K562 (cell line): ENCODE measurements around the gene RASGEF1C. TPM values are rescaled to one million over a fixed set of nuclear protein-coding genes. Genes with fewer than 3 reads are reported as not detected.

Experiments used
- DMBX1 ChIP-seq: fragments of 250-450 bp; sonication (Bioruptor Pico); IDR thresholded peaks from 2 replicates; pipeline ENCODE4 v1.8.0; 2022; ENCODE audit warnings: inconsistent platforms, mild to moderate bottlenecking, moderate library complexity, borderline replicate concordance
- DNMT1 ChIP-seq: fragments of 450-650 bp; IDR thresholded peaks from 2 replicates; pipeline ENCODE4 v1.6.1; 2016; ENCODE audit warnings: antibody characterized with exemption, mild to moderate bottlenecking
- HDAC2 ChIP-seq: fragments of 450-650 bp; IDR thresholded peaks from 2 replicates; pipeline ENCODE4 v1.6.1; 2016; ENCODE audit warnings: mild to moderate bottlenecking
- HINFP ChIP-seq: fragments of 450-650 bp; conservative IDR thresholded peaks from 2 replicates; pipeline ENCODE4 v1.6.1; 2016; ENCODE audit warnings: missing genetic modification characterization, low read depth, mild to moderate bottlenecking, control low read depth, missing compliant biosample characterization
- HNRNPLL ChIP-seq: fragments of 200-400 bp; formaldehyde crosslinking; IDR thresholded peaks from 2 replicates; pipeline ENCODE4 v1.6.1; 2017; ENCODE audit warnings: low read length, low read depth, mild to moderate bottlenecking; ENCODE audit not compliant: poor library complexity, severe bottlenecking
- MGA ChIP-seq: fragments of 450-650 bp; IDR thresholded peaks from 2 replicates; pipeline ENCODE4 v1.6.1; 2016; ENCODE audit warnings: mild to moderate bottlenecking, moderate library complexity
- MLX ChIP-seq, 2 experiments: fragments of 450-650 bp in 1 of 2; sonication (generic) in 1 of 2; formaldehyde crosslinking; conservative IDR thresholded peaks; 2 replicates each; pipeline versions ENCODE4 v1.4.0 to v1.8.1; 2020 to 2022; ENCODE audit warnings: mild to moderate bottlenecking in 1 of 2, missing genetic modification reagents in 1 of 2
- RBM25 ChIP-seq: fragments of 200-400 bp; formaldehyde crosslinking; IDR thresholded peaks from 2 replicates; pipeline ENCODE4 v1.6.1; 2018; ENCODE audit warnings: low read length, low read depth, moderate library complexity; ENCODE audit not compliant: severe bottlenecking
- SMAD2 ChIP-seq: fragments of 150-350 bp; IDR thresholded peaks from 2 replicates; pipeline ENCODE4 v1.6.1; 2014; ENCODE audit warnings: low read depth, mild to moderate bottlenecking, low read length
- THRAP3 ChIP-seq: fragments of 450-650 bp; IDR thresholded peaks from 2 replicates; pipeline ENCODE4 v1.6.1; 2016; ENCODE audit warnings: mild to moderate bottlenecking, inconsistent platforms, borderline replicate concordance
- XRCC3 ChIP-seq: fragments of 450-650 bp; IDR thresholded peaks from 2 replicates; pipeline ENCODE4 v1.6.1; 2017; ENCODE audit warnings: mild to moderate bottlenecking, moderate library complexity
- ZNF384 ChIP-seq: IDR thresholded peaks from 2 replicates; pipeline ENCODE4 v1.6.1; 2012; ENCODE audit warnings: low read depth, low read length, improper control_type of control experiment
- ZNF507 ChIP-seq: conservative IDR thresholded peaks from 2 replicates; pipeline ENCODE4 v1.6.1; 2017; ENCODE audit warnings: missing genetic modification characterization, missing compliant biosample characterization
- ZNF717 ChIP-seq: fragments of 250-450 bp; sonication (Bioruptor Pico); IDR thresholded peaks from 2 replicates; pipeline ENCODE4 v1.5.0; 2021
- polyA plus RNA-seq, 8 experiments: library from polyadenylated mRNA; depleted of rRNA in 4 of 8; stranded (reverse) in 5 of 8; unstranded in 3 of 8; fragments of >200 nt; fragmentation: Nextera tagmentation in 2 of 8; fragmentation: Illumina TruSeq in 1 of 8; extraction: Ambion mirVana in 2 of 8; extraction: Trizol in 1 of 8; gene quantifications; 2 replicates each; pipeline versions ENCODE4 v1.2.1 to v1.2.3, GENCODE V29; 2011 to 2014; ENCODE audit warnings: inconsistent platforms in 1 of 8, missing spikeins in 1 of 8
- total RNA-seq, 7 experiments: library from RNA; depleted of rRNA in 6 of 7; stranded (reverse); fragments of >200 nt in 6 of 7; fragmentation: Illumina TruSeq in 2 of 7; extraction: Trizol in 2 of 7; gene quantifications; 2 replicates each; pipeline versions ENCODE4 v1.2.1 to v1.2.3, GENCODE V29; 2011 to 2021; ENCODE audit warnings: low replicate concordance in 1 of 7

Gene RASGEF1C
- total and polyA plus RNA-seq, 9 of the 15 experiments (the other 6 are each of a cell fraction or from before 2014, with no cell fraction given), result 0.04 to 1.1 (median 0.21) TPM; not detected in 4

- TF ChIP-seq MGA (no peak), SMAD2 (no peak), DNMT1 (no peak), ZNF717 (no peak), MLX (CRISPR knock-in tag; conservative IDR thresholded peaks at IDR 0.05) (peak; percentile 68 to 97; a peak in 3 of 4 replicates), XRCC3 (no peak), DMBX1 (CRISPR knock-in tag) (peak; percentile 95), ZNF384 (no peak), RBM25 (peak; percentile 43), HNRNPLL (no peak), HINFP (tag) (no peak), THRAP3 (no peak), ZNF507 (tag) (no peak), HDAC2 (no peak)
Measured at GRCh38 chr5:180071531-180072255, 137.3 kb downstream of the RASGEF1C start, which contains the start of gene RNF130 (continued).
